Frontal cortex (tissue), 4 donors: ENCODE data around the gene TMEM187. TPM values are rescaled to one million over a fixed set of nuclear protein-coding genes. Genes with fewer than 3 reads are reported as not detected.

Experiments
- DNase-seq, 2 donors: peaks; one replicate each; pipeline ENCODE4 v3.0.0; 2012; ENCODE audit warnings: low spot score in 2 of 2
- FAIRE-seq: peaks from 2 replicates; lab custom pipeline; 2012; peaks lifted over from hg19 to GRCh38; lab: Jason Lieb, UNC
- total RNA-seq: library from RNA; depleted of rRNA; stranded (reverse); fragments of >200 nt; gene quantifications from one replicate; pipeline ENCODE4 v1.2.3, GENCODE V29; 2014
- donor health status: control.
- donor health status: control.
- donor health status: control.

The TMEM187 gene
- total RNA-seq = 1.6 TPM

GRCh38 chrX:153972368-153973126 is at the start of gene TMEM187:
Gene TMEM187 (plus strand): TSS chrX:153972754. CDS start chrX:153982063, 9,309 bp downstream.
- no peak for FAIRE-seq
- peak; percentile 86 to 96 for DNase-seq

DNA sequence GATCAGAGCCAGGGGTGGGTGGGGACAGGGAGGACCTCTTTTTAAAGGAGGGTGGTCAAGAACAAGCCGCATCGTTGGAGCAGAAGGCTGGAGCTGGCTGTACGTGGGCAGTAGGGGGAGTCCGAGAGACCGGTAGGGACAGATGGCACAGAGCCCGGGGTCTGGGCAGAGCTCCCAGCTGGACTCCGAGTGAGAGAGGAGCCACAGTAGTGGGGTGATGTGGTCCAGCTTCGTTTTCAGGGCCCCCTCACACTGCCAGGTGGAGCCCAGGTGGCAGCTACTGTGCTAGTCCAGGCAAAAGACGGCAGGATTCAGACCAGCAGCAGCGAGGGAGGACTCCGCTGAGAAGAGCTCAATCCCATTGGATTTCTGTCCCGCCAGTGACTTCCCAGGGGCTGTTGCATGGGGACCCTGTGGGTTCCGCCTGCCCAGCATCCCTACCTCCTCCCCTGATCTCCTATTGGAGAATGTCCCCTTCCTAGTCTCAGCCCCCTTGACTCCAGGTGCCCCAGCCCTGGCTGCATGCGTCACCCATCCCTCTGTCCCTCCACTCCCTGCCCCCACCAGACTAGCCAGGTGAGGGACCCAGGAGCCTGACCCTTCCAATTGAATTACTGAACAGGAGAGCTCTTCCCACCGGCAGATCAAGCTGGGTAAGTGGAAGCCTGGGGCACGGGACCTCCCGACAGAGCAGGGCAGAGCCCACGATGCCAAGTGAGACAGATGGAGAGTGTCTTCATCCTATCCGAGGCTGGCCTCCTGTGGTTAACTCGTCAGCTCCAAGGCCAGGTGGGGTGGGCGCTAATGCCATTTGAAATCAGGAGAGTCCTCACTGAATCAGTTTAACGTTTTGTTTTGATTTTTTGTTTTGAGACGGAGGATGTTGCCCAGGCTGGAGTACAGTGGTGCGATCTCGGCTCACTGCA is 49.4 kb upstream of the TMEM187 start:
- FAIRE-seq = no peak
- DNase-seq = peak; percentile 63 to 64

- DNase-seq = peak in 1 of 2 donors; percentile 57
- no peak for FAIRE-seq
Observed at GRCh38 chrX:153924149-153924861, 48.2 kb upstream of the TMEM187 start.

DNA sequence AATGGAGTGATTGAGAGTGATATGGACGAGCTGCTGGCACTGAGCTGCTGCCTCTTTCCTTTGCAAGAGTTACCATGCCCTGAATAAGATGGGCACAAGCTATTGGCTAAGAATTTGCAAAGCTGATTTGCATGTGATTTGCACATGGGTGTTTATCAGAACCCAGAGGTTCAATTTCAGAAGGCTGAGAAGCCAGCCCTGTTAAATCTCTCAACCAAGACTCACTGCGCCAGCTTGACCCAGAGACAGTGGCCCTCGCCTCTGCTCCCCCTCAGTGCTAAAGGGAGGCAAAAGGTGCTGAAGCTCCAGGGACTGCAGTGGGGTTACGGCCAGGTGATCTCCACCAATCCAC is 47.2 kb upstream of the TMEM187 start:
- FAIRE-seq = no peak
- no peak for DNase-seq

DNA sequence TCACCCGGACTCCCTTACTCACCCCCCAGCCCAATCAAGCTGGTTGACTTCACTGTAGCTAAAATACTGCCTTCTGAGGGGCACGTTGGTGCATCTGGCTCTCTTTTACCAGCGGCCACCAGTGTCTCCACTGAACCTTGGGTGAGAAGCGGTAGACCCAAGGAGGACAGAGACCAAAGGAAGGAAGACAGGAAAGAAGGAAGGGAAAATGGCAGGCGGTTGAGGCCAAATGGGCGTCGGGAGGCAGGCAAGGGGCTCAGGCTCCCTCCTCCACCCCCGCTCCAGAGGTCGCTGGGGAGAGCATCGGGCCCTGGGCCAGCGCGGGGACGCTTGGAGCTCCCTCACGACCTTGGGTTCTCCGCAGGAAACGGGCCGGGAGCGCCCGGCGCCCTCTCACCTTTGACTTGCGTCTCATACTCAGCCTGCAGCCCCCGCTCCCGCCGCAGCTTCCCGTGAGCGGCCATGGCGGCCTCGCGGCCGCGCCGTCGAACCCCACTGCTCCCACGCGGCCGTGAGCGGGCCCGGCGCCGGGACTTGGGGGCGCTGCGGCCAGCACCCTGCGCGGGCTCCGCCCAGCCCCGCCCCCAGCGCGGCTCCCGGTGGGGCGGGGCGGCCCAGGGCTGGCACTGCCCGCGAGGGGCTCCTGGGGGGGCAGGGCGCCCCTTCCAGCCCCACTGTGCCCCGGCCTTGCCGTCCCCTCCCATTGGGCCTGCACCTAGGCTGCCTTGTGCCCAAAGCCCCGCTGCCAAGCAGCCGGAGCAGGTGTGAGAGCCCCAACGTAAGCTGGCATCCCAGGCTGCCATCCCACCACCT is 46.6 kb upstream of the TMEM187 start, which contains the start of gene ARHGAP4:
Gene ARHGAP4 (minus strand): TSS at position 526 of the 813 bp plus-strand sequence. CDS start 62 bp downstream, at position 464.
- FAIRE-seq (no peak), DNase-seq (no peak)

GRCh38 chrX:153926552-153926857 is 46.0 kb upstream of the TMEM187 start:
- DNase-seq (no peak), FAIRE-seq (no peak)

- no peak for DNase-seq
- no peak for FAIRE-seq
Observed at GRCh38 chrX:153926858-153927671, 45.5 kb upstream of the TMEM187 start.

GRCh38 chrX:153927672-153927921 is 45.0 kb upstream of the TMEM187 start:
- no peak for DNase-seq
- FAIRE-seq = no peak

DNA sequence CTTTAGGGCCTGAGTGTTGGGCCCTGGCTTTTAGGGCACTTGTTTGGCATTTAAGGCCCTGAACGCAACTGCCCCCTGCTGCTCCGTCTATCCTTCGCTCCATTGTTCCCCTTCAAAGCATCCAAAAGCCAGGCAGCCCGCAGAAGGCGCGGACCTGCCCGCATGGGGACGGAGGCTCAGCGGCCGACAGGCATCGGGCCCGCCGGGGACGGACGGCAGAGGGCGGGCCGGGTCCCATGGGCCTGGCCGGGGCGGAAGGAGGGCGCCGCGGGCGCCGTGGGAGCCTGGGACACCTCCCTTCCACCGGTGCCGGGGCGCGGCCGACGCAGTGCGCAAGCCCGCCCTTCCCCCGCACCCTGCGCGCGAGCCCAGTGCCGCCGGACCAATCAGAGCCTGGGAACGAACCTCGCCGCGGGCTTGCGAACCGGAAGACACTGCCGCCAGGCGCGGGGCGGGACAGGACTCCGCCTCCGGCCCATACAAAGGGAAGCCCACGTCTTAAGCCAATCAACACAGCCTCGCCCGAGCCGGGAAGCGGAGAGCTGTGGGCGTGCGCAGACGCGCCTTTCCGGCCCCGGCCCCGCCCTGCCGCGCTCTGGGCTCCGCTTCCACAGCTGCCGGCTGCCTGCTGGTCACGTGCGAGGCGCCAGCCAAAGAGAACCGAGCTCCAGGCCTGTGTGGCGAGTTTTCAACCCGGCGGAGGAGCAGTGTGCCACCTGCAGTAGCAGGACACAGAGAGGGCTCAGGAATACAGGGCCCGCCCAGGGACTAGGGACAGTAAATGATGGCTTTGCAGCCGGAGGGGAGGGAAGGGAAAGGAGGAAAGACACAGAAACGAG is 44.4 kb upstream of the TMEM187 start:
- DNase-seq = peak; percentile 93 to 99
- FAIRE-seq = no peak

GRCh38 chrX:153928846-153929245 is 43.7 kb upstream of the TMEM187 start:
- FAIRE-seq = no peak

DNA sequence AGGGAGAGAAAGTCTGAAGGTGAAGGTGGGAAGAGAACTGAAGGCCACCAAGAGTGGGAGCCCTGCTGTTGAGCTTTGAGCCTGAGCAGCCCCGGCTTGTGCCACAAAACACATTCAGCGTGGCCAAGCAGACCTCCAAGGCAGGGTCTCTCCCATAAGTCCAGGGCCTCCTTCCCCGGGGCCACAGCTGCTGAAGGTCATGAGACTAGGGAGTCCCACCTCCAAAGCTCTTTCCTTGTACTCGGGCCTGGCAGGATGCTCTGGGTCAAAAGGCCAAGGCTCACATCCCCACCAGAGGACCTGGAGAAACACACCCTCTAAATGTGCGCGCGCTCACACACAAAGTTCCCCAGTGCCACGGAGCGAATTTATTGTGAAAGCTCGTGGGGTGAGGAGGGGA is 43.0 kb upstream of the TMEM187 start:
- FAIRE-seq (no peak), DNase-seq (no peak)

More at GRCh38 chrX:153928846-153929245, 43.7 kb upstream of the TMEM187 start:
- DNase-seq = no peak

DNA sequence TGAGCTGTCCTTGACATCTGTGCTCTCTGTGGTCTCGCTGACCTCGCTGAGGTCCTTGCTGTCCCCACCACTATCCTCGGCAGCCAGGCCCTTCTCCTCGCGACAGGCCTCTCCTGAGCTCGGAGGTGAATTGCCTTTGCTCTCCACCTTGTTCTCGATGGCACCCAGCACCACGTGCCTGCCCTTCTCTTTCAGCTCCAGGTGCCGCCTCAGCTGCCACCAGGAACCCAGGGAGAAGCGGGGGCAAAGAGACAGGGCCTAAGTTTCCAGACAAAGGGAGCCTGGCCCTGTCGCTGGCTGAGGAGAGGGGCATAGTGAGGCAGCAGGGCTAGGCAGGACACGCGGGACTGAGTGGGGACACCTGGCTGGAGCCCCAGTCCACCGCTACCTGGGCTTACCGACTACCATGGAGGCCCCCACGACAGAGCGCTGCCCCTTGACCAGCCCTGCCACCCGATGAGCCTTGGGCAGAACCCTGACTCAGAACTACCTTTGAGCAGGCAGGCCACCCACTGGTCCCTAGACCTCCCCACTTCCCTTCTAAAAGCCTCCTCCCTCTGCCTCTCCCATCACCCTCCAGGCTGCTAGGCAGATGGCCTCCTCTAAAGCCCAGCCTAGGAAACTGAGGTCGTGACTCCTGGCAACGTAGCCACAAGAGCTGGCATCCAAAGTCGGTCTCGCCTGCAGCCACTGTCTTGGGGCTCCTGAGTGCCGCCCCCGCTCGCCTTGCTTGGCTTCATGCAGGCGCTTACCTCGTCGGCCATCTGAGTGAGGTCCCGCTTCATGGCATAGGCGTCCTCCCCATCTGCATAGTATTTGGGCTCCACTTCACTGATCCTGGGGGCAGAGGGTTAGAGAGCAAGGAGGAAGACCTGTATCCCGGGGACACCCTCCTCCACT is 42.3 kb upstream of the TMEM187 start:
- FAIRE-seq = no peak
- no peak for DNase-seq

DNA sequence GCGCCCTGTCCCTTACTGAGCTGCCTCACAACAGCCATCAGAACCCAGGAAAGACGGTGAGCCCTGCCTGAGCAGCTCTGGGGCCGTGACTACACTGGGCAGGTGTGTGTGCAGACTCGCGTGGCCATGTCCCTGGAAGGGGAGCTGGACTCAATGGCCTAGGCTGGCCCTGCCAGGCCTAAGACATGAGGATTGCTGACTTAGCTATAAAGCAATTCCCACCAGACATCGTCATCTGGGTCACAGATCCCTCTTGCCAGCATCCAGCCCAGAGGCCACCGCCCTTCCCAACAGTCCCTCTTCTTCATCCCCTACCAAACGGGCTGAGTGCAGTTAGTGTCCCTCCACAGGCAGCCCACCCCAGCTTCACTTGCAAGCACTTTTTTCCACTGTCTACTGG is 41.4 kb upstream of the TMEM187 start:
- FAIRE-seq = no peak
- no peak for DNase-seq

GRCh38 chrX:153931748-153932147 is 40.8 kb upstream of the TMEM187 start:
- no peak for DNase-seq
- no peak for FAIRE-seq

GRCh38 chrX:153932220-153932915 is 40.2 kb upstream of the TMEM187 start:
- DNase-seq (no peak), FAIRE-seq (no peak)

DNA sequence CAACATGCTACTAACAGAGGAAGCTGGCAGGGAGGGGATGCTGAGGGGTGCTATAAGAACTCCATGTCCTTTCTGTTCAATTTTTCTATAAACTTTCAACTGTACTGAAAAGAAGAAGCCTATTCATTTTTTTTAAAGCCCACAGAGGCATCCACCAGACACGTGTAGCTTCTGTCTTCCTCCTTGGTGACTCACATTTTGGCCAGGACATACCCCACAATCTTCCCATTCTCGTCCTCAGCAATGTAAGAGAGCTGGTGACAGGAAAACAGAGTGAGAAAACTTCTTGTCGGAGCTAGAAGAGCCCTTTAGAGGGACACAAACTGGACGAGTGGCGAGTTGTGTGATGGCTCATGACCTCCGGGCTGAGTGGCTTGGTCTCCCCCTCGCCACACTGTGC is 38.8 kb upstream of the TMEM187 start:
- FAIRE-seq = no peak

More for the DNA sequence above, 38.8 kb upstream of the TMEM187 start:
- no peak for DNase-seq
